Ovary (tissue), 3 donors: Measurements from ENCODE around the gene ADAM12.

Experiments used
- CTCF ChIP-seq, 3 donors: fragments of 450-650 bp in 2 of 3; fragments of 200-600 bp in 1 of 3; IDR thresholded peaks; one replicate each; pipeline versions ENCODE4 v1.5.1 to v1.8.0; 2016 to 2022; ENCODE audit warnings: antibody characterized with exemption in 3 of 3, mild to moderate bottlenecking in 1 of 3
- POLR2A ChIP-seq: fragments of 450-650 bp; IDR thresholded peaks from one replicate; pipeline ENCODE4 v1.6.1; 2017; ENCODE audit warnings: antibody characterized with exemption, mild to moderate bottlenecking, moderate library complexity
- donor health status: DM: no; HTN: no; CAD: no.

GRCh38 chr10:126042906-126043305 lies 345.4 kb downstream of the ADAM12 start:
- TF ChIP-seq POLR2A = no peak
- TF ChIP-seq CTCF (IDR thresholded peaks at IDR 0.05) = no peak
